NCI-H345 treated with DMSO at 0.1 percent for 48 hours (cell line): ENCODE measurements around the gene C4A.
"Not testable (repeated sequence)": the region's sequence is repeated elsewhere in the genome, so short reads cannot be mapped to it uniquely, and the experiment has no call there.

ENCODE experiments used
- DNase-seq: peaks from one replicate; lab custom pipeline; 2025; ENCODE audit not compliant: unreplicated experiment; lab: John Stamatoyannopoulos, UW

The C4A gene

GRCh38 chr6:31958741-31959739 lies 22.8 kb upstream of the C4A start, which contains the start of the genes NELFE and SKIC2:
TSS of gene NELFE (minus strand) at chr6:31958971. CDS start at chr6:31958446, 525 bp downstream.
TSS of gene SKIC2 (plus strand) at chr6:31959175. CDS start at chr6:31959193, 18 bp downstream.
- DNase-seq, result peak; percentile 90

GRCh38 chr6:31961616-31962015 lies 20.2 kb upstream of the C4A start:
- DNase-seq, result no peak

GRCh38 chr6:31963921-31964320 lies 17.9 kb upstream of the C4A start:
- DNase-seq, result no peak

GRCh38 chr6:31965700-31966099 lies 16.2 kb upstream of the C4A start:
- DNase-seq, result no peak

- no peak for DNase-seq
Observed at GRCh38 chr6:31966506-31966905, 15.4 kb upstream of the C4A start.

GRCh38 chr6:31966997-31967925 lies 14.6 kb upstream of the C4A start:
- no peak for DNase-seq

- DNase-seq, result no peak
Observed at GRCh38 chr6:31967926-31968320, 13.9 kb upstream of the C4A start.

GRCh38 chr6:31968326-31968725 lies 13.5 kb upstream of the C4A start:
- DNase-seq, result no peak

- DNase-seq, result no peak
Observed at GRCh38 chr6:31968791-31969711, 12.8 kb upstream of the C4A start.

GRCh38 chr6:31969712-31970603 lies 11.9 kb upstream of the C4A start:
- no peak for DNase-seq

GRCh38 chr6:31970604-31971271 lies 11.1 kb upstream of the C4A start:
- no peak for DNase-seq

GRCh38 chr6:31971279-31971992 lies 10.4 kb upstream of the C4A start:
- DNase-seq, result no peak

- DNase-seq, result peak; percentile 98
Observed at GRCh38 chr6:31971993-31972708, 9.7 kb upstream of the C4A start, which contains the start of gene DXO. TSS of gene DXO (minus strand) at chr6:31972138. CDS start at chr6:31971675, 463 bp downstream.

GRCh38 chr6:31972709-31973350 lies 9.0 kb upstream of the C4A start:
- no peak for DNase-seq

GRCh38 chr6:31976065-31976464 lies 5.8 kb upstream of the C4A start:
- not testable (repeated sequence) for DNase-seq

GRCh38 chr6:31977816-31978431 lies 3.9 kb upstream of the C4A start:
- DNase-seq, result no peak
